GM23338 (cell line): ENCODE results near the gene ABCC5. TPM values are rescaled to one million over a fixed set of nuclear protein-coding genes. Genes with fewer than 3 reads are reported as not detected.

Experiments
- CREB1 ChIP-seq: fragments of 250-450 bp; sonication (Bioruptor Pico); IDR thresholded peaks from 2 replicates; pipeline ENCODE4 v1.5.0; 2020; ENCODE audit warnings: low read depth, mild to moderate bottlenecking, moderate library complexity
- CTCF ChIP-seq, 2 experiments: fragments of 200-600 bp in 1 of 2; sonication (generic) in 1 of 2; conservative IDR thresholded peaks; 2 replicates each; pipeline versions ENCODE4 v1.5.1 to v1.6.1; 2016 to 2017; ENCODE audit warnings: antibody characterized with exemption in 2 of 2, low read depth in 2 of 2, mild to moderate bottlenecking in 2 of 2, moderate library complexity in 1 of 2
- ETS1 ChIP-seq: IDR thresholded peaks from 2 replicates; pipeline ENCODE4 v1.6.1; 2016; ENCODE audit warnings: antibody characterized with exemption
- JUNB ChIP-seq: IDR thresholded peaks from one replicate; pipeline ENCODE4 v1.6.1; 2016; ENCODE audit warnings: antibody characterized with exemption; ENCODE audit not compliant: unreplicated experiment
- REST ChIP-seq: IDR thresholded peaks from one replicate; pipeline ENCODE4 v1.6.1; 2018; ENCODE audit warnings: antibody characterized with exemption; ENCODE audit not compliant: unreplicated experiment
- ZNF331 ChIP-seq: fragments of 250-450 bp; sonication (Bioruptor Pico); IDR thresholded peaks from 2 replicates; pipeline ENCODE4 v1.5.0; 2020; ENCODE audit warnings: low read depth, mild to moderate bottlenecking, moderate library complexity
- ZNF462 ChIP-seq: fragments of 250-450 bp; sonication (Bioruptor Pico); IDR thresholded peaks from 2 replicates; pipeline ENCODE4 v1.5.0; 2020; ENCODE audit warnings: mild to moderate bottlenecking, moderate library complexity
- polyA plus RNA-seq: library from polyadenylated mRNA; unstranded; fragments of >200 nt; fragmentation: Nextera tagmentation; extraction: Ambion mirVana; gene quantifications from 2 replicates; pipeline ENCODE4 v1.2.1, GENCODE V29; 2016
- total RNA-seq: library from RNA; depleted of rRNA; stranded (reverse); fragments of >200 nt; shearing (Covaris generic); gene quantifications from 2 replicates; pipeline ENCODE4 v1.2.3, GENCODE V29; 2014

The ABCC5 gene
- total and polyA plus RNA-seq, 2 experiments from 2014 or later, result 14.0 to 39.9 TPM

- no peak for TF ChIP-seq ZNF462 (CRISPR knock-in tag)
- TF ChIP-seq CREB1 (CRISPR knock-in tag), result peak; percentile 70
- peak; percentile 14 for TF ChIP-seq REST
- TF ChIP-seq ZNF331, result no peak
- TF ChIP-seq ETS1, result peak; percentile 82
- TF ChIP-seq JUNB, result no peak
- peak; percentile 79 to 93 for TF ChIP-seq CTCF (conservative IDR thresholded peaks at IDR 0.05; ENCODE audit: low read depth in 2 of 2)
These were observed 133.0 kb downstream of the ABCC5 start, which contains the start of gene PARL (continued) for GRCh38 chr3:183884427-183885296.
